GM19468 (cell line): Measurements from ENCODE around the gene MACROD1.

Experiments used
- ATAC-seq: cut with Tn5 transposase; IDR thresholded peaks from one replicate; pipeline ENCODE4 v1.9.1; 2021; ENCODE audit warnings: mild to moderate bottlenecking, moderate library complexity, moderate number of reproducible peaks; ENCODE audit not compliant: unreplicated experiment; ENCODE audit errors: extremely low read depth

Gene MACROD1

DNA sequence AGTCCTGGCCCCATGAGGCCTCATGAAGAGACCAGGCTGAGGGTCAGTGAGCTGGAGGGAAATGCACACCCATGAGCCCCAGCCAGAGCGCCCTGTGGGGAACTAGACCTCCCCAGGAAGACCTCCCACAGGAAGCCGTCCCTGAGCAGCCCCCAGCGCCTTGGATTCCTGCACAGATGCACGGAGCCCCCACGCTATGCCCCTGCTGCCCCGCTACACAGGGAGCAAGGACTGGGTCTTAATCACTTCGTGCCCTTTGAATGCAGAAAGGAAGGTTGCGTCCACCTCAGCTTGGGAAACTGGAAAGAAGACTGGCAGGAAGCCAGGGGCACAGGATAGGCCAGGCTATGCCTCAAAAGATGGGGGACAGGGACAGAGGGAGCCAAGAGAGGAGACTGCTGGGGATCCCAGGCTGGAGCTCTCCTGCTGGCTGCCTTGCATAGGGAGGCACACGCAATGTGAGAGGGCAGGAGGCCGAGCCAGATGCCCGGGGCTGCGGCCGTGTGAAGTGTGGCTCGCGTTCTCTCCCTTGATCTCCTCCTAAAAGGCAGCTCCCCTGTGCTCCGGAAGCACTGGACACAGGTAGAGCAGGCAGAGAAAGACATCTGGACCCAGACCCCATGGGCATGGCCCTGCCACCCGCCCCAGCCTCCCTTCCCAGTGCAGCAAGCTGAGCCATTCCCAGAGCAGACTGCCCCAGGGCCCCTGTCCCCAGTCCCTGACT, 32.8 kb downstream of the MACROD1 start:
- ATAC-seq = no peak

GRCh38 chr11:64132191-64132771, 33.6 kb downstream of the MACROD1 start:
- ATAC-seq = no peak

- no peak for ATAC-seq
Measured at GRCh38 chr11:64131683-64132190, 34.2 kb downstream of the MACROD1 start.

DNA sequence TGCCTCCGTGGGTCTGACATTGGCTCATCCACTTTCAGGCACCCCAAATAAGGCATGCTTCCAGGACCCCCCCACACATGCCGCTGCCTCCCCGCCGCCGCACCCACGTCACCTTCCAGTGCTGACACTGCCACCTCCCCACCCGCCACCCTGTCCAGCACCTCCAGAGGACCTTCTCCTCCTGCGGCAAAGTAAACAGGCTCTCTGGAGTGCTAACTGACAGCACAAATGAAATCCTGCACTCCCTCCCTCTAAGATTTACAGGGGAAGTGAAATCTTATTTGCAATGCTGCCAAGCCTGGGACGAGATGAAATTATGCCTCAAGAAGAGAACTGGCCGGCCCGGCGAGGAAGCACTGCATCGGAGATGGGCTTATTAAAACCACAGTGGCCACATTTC, 35.3 kb downstream of the MACROD1 start:
- ATAC-seq = no peak

DNA sequence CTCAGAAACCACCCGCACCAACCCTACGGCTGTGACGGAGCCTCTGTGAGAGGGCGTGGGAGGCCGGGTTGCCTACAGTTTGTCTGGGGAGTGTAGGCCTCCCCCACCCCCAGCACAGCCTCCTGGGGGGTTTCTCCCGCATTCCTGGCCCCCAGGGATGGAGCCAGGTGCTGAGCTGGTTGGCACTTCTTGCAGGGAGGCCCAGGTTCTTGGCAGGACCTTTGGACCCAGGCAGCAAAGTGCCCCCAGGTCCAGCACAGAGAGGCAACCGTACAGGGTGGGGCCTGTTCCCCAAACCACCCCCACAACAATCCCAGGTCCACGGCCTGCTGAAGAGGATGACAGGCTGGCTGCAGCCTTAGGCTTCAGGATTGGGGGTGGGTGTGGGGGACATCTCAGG, 36.5 kb downstream of the MACROD1 start:
- ATAC-seq = no peak

DNA sequence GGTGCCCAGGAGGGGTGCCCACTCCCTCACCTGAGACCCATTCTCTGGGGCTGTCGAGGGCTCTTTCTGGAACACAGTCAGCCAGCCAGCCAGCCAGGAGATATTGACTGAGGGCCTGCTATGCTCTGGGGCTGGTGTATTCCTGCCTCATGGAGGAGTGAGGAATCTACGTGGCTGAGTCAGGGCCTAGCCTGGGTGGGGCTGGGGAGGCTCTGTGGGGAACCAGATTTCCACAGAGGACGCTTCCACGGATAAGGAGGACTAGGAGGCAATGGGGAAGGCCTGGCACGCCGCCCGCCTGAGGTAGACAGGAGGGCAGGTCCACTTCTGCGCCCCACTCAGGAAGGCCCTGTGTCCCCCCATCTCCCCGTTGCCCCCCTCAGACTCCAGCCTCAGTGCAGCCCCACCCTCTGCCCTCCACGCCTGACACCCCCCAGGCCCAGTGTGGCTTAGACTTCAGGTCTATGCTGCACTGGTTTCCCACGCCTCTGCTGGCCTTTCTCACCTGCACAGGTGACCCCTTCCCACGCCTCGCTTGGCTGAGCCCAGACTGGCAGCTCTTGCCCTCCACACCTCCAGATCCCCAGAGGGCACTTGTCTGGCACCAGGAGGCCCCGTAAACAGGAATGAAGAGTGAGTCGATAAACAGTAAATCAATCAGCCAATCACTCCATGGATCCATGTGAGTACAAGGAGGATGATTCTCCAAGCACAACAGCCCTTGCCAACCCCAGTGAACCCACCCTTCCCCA, 37.5 kb downstream of the MACROD1 start:
- ATAC-seq = no peak

DNA sequence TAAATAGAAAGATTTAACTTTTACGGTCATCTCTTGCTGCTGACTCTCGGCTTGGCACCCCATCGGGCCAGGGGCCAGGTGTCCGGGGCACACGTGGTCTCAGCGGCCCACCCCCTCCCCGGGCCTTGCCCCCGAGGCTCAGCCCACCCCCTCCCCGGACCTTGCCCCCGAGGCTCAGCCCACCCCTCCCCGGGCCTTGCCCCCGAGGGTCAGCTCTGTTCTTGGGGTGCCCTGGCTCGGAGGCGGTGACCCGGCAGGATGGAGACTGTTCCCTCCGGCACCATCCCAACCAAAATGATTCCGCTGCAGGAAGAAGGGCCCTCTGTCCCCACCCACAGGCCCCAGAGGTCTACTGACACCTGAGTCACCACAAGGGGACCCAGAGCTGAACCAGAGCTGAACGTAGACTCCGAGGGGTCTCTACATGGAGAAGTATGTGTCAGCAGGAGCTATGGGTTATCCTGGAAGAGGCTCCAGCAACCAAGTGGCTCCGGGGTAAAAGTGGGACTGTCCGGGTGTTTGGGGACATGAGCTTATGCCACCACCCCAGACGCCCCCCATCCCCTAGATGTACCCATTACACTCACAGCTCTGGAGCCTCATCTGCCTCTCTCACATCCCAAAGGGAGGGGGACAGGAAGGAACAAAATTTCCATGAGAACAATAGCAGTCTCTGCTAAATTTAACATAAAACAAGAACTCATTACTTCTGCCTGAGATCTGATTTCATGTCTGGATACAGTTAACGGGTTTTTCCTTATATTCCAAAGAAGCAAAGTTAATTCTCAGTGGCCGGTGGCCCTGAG, 38.4 kb downstream of the MACROD1 start:
- no peak for ATAC-seq

GRCh38 chr11:64126796-64127195, 39.1 kb downstream of the MACROD1 start:
- no peak for ATAC-seq

DNA sequence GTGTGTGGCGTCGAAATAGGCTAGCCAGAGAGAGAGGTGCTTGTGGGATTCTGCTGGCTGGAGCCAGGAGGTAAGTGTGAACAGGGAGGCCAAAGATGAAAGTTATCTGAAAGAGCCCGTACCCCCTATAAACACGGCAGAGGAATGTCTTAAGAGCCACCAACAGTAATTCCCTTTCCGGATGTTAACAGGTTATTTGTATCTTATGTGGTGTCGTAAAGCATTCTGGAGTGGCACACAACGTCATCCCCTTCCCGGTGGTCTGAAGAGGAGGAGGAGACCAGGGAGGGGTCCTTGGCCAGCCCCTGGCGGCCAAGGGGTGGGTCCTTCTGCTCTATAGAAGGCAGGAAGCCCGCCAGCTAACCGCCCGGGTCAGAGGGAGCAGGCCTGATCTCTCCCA, 39.5 kb downstream of the MACROD1 start:
- no peak for ATAC-seq

- ATAC-seq = no peak
Measured at GRCh38 chr11:64125676-64126075, 40.2 kb downstream of the MACROD1 start.

DNA sequence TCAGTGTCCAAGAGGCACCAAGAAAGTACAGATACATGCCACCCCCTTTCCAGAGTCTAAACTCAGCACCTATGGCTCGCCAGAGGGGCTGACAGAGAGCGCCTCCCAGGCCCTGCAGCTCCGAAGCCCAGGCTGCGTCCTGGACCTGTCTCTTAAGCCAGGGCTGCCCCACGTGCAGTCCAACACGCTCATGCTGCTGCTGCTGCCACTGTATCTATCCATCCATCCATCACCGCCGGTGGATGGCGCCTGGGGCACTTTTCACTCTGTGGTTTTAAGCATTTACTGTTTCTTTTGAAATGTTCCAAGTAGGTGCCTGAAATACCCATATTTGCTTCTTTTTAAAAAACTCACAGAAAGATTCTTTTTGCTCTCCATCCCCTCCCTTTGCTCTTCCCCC, 41.8 kb downstream of the MACROD1 start:
- no peak for ATAC-seq

DNA sequence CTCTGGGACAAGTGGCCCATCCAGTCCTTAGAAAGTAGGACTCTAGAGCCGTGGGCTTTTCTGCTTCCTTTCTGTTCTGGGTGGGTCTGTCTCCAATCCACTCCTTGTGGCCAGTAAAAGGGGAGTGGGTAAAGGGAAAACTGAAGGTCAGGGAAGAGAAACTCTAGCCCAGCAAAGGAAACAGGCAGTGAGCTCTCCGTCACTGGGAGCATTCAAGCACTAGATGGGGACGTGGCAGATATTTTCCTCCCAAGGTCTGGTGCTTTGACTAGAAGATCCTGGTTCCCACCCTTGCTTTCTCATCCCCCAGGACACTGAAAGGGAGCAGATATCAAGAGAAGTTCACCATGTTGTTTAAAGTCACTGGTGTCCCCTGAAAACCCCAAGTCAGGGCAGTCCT, 42.2 kb downstream of the MACROD1 start:
- no peak for ATAC-seq

- no peak for ATAC-seq
Measured at GRCh38 chr11:64122411-64123410, 43.2 kb downstream of the MACROD1 start.

DNA sequence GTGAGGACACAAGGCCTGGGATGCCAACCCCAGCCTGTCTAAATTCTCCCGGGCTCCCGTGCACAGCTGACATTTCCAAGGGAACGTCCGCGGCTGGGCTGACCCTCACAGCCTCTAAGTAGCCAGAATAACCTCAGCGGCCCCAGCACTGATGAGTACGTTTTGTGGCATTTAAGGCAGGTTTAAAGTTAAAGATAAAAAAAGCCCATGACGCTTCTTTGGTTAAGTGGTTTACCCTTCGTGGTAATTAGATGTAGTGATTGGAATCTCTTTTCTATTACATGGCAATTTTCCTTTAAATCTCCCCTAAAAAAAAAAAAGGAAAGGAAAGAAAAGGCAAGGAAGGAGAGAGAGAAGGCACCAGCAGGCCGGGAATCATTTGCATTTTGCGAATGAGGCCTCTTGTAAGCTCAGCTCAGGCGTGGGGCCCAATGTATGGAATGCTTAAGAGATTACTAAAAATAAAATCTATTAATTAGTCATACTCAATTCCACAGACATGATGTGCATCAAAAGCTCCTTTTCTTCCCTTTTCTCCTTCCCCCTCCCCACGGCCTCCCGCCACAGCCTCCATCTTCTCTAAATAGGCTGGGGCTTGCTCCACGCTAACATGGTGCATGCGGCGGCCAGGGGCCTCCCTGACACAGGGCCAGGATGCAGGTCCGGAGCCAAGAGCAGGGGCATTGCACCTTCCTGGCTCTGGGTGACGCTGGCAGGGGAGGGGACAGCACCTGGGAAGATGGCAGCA, 44.1 kb downstream of the MACROD1 start:
- ATAC-seq = no peak

- ATAC-seq = no peak
Measured at GRCh38 chr11:64120951-64121569, 44.9 kb downstream of the MACROD1 start.

DNA sequence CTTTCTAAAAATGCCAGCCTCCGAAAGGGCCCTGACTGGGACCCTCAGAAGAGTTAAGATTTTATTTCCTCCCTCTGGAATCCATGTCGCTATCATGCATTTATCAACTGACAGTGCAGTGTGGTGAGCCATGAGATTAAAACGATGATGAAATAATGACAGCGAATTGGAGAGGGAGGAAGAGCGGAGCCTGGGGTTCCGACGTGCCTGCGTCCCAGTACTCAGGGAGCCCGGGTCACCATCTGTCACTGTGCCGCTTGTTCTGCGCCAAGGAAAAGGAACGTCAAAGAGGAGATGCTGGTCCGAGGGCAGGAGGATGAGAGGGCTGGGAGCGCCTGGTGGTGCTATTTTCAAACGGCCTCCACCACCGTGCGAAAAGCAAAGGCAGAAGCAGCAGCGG, 46.2 kb downstream of the MACROD1 start:
- ATAC-seq = no peak

- ATAC-seq = no peak
Measured at GRCh38 chr11:64118876-64119665, 46.8 kb downstream of the MACROD1 start.
